ENCODE data around the gene CADPS2.

DNA sequence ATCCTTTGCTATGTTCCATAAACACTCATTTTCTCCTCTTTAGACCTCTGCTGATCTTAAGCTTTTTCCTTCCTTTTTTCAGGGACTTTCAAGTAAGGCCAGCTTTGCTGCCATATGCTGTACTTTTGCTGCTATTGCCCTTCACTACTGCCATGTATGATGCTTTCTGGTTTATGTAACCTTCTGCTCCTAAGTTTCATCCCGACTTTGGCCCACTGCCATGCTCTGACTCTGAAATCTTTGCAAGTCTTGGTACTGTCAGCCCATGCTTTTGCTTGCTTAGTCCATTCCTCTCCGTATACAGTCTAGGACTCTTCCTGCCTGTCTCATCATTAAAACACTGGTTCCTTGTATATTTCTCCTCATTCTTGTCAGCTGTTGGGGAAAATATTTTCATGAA, 339.8 kb downstream of the CADPS2 start:
- TF ChIP-seq, protein P1, sequence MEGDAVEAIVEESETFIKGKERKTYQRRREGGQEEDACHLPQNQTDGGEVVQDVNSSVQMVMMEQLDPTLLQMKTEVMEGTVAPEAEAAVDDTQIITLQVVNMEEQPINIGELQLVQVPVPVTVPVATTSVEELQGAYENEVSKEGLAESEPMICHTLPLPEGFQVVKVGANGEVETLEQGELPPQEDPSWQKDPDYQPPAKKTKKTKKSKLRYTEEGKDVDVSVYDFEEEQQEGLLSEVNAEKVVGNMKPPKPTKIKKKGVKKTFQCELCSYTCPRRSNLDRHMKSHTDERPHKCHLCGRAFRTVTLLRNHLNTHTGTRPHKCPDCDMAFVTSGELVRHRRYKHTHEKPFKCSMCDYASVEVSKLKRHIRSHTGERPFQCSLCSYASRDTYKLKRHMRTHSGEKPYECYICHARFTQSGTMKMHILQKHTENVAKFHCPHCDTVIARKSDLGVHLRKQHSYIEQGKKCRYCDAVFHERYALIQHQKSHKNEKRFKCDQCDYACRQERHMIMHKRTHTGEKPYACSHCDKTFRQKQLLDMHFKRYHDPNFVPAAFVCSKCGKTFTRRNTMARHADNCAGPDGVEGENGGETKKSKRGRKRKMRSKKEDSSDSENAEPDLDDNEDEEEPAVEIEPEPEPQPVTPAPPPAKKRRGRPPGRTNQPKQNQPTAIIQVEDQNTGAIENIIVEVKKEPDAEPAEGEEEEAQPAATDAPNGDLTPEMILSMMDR (IDR thresholded peaks at IDR 0.05): no peak
- TF ChIP-seq ATF1 (CRISPR knock-in tag; IDR thresholded peaks at IDR 0.05): no peak
- TF ChIP-seq ZNF121 (CRISPR knock-in tag; IDR thresholded peaks at IDR 0.05): no peak

All from WTC11 (cell line).